HG03103 (cell line): ENCODE results near the gene NEXN.
"Not testable (repeated sequence)": the region's sequence is repeated elsewhere in the genome, so short reads cannot be mapped to it uniquely, and the experiment has no call there.

Experiments used
- ATAC-seq: cut with Tn5 transposase; IDR thresholded peaks from one replicate; pipeline ENCODE4 v1.9.1; 2021; ENCODE audit warnings: low read depth; ENCODE audit not compliant: unreplicated experiment

The NEXN gene

DNA sequence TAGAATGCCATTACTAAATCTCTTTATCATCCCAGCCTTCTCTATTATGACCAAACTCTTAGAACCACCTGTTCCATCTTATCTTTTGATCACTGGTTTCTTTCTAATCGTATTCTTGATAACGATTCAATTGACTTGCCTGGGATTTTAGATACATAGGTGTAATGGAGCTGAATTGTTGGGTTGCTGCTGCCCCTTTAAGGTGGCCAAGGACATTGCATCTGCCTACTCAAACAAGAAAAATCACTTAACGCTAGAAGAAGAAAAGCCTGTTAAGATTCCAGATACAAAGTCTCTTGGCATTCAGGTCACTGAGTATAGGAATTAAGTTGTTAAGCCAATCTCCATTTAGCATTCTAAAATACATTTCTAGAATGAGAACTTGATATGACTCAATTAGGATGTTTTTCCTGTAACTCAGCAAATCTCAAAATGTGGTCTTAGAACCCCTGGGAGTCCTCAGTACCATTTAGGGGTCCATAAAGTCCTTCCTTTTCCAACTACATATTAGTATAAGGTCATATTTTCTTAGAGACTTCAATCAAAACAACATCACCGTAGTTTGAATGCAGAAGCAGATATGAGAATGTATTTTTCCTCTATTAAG, 12.4 kb downstream of the NEXN start:
- ATAC-seq: no peak

DNA sequence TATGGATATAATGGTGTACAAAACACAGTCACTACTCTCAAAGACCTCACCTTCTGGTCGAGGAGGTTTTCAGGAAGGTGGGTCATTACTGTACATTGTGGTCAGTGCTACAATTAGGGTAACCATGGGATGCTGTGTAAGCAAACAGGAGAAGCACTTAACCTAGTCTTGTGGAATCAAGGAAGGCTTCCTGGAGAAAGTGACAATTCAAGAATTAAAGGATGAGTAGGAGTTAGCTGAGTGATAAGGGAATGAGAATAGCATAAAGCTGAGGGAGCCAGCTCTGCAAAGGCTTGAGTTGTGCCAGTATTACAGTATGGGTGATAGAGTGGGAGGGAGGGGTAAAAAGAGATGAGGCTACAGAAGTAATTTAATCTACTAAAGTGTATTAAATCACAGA, 17.2 kb downstream of the NEXN start:
- no peak for ATAC-seq

DNA sequence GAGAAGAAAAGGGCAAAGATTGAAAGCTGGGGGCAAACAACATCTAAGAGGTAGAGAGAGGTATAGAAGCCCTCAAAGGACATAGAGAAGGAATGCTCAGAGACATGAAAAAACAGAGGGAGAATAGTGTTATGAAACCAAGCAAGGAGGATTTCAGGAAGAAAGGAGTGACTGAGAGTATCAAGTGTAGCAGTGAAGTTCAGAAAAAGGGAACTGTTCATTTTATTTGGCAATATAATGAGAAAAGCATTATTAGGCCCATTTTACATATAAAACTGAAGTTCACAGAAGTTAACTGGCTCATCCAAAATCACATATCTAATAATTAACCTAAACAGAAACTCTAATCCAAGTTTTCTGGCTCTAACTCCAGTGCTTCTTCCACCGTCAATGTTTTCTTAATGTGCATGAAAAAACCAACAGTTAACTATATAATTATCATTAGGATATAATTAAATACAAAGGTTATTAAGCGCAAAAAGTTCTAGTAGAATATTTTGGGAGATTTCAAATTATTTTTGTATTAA, 17.7 kb downstream of the NEXN start:
- no peak for ATAC-seq

DNA sequence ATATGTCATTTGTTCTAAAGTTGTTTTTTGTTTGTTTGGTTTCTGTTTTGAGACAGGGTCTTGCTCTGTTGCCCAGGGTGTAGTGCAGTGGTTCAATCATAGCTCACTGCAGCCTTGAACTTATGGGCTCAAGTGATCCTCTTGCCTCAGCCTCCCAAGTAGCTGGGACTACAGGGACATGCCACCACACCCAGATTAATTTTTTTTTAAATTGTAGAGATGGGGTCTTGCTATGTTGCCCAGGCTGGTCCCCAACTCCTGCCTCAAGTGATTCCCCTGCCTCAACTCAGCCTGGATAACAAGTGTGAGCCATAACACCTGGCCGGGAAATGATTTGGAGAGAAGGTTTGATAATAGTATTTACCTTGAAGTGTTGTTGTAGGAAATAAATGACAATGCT, 18.2 kb downstream of the NEXN start:
- ATAC-seq: no peak

GRCh38 chr1:77910116-77910515, 21.7 kb downstream of the NEXN start:
- no peak for ATAC-seq

GRCh38 chr1:77918918-77919317, 30.5 kb downstream of the NEXN start:
- not testable (repeated sequence) for ATAC-seq

DNA sequence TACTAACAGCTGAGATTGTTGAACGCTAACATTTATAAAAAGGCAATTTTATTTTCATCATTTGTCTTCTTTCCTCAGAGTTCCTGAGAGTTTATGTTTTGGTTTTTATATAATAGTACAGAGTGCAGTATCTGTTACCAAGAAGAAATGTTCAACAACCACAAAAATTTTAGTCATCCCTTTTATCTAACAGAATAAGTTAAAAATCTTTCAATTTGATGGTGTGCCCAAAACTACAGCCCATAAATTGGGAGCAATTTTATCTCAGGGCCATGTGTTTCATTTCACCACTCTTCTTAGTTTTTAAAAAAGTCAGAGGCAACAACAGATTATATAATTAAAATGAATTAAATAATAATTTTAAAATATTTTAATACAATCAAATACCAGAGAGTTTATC, 37.1 kb downstream of the NEXN start:
- no peak for ATAC-seq

GRCh38 chr1:77925956-77926355, 37.5 kb downstream of the NEXN start:
- no peak for ATAC-seq

DNA sequence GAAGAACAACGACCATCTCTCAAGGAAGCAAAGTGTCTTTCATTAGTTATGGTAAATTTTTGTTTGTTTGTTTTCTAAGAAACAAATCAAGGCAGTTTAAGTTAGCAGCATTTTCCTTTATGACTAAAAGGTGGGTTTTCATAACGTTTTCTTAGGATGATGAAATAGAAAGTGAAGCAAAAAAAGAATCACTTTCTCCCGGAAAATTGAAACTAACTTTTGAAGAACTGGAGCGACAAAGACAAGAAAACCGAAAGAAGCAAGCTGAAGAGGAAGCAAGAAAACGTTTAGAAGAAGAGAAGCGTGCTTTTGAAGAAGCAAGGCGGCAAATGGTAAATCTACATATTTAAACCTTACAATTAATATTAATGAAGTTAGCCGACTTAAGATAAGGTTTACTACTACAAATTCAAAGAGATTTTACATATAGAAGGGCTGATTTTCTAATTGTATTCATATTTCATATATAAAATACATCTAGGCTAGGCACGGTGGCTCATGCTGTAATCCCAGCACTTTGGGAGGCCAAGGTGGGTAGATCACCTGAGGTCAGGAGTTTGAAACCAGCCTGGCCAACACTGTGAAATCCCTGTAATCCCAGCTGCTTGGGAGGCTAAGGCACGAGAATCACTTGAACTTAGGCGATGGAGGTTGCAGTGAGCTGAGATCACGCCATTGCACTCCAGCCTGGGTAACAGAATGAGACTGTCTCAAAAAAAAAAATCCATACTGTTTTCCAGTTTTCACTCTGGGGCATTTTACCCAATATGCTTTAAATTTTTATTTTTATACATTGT, 38.3 kb downstream of the NEXN start:
- ATAC-seq: peak; percentile 50

DNA sequence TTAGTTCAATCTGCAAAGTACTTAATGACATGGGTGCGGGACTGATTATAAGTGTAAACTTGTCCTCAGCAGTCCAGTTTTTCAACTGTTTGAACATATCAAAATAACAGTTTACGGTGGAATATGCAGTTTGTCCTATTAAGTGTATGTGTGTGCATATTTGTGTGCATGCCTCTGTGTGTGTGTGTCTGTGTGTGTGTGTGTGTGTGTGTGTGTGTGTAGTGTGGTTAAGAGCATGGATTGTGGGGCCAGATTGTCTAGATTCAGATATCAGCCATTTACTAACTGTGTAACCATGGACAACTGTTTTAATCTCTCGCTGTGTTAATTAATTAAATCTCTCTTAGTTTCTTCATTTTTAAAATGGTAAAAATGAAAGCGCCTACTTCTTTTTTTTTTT, 39.0 kb downstream of the NEXN start:
- ATAC-seq: no peak

- no peak for ATAC-seq
These were observed 41.4 kb downstream of the NEXN start for GRCh38 chr1:77929806-77930205.

- ATAC-seq: no peak
These were observed 50.2 kb downstream of the NEXN start for GRCh38 chr1:77938651-77939050.

- no peak for ATAC-seq
These were observed 52.6 kb downstream of the NEXN start for GRCh38 chr1:77940921-77941570.

- no peak for ATAC-seq
These were observed 54.1 kb downstream of the NEXN start for GRCh38 chr1:77942400-77943140.

- ATAC-seq: no peak
These were observed 56.9 kb downstream of the NEXN start for GRCh38 chr1:77945345-77945744.

DNA sequence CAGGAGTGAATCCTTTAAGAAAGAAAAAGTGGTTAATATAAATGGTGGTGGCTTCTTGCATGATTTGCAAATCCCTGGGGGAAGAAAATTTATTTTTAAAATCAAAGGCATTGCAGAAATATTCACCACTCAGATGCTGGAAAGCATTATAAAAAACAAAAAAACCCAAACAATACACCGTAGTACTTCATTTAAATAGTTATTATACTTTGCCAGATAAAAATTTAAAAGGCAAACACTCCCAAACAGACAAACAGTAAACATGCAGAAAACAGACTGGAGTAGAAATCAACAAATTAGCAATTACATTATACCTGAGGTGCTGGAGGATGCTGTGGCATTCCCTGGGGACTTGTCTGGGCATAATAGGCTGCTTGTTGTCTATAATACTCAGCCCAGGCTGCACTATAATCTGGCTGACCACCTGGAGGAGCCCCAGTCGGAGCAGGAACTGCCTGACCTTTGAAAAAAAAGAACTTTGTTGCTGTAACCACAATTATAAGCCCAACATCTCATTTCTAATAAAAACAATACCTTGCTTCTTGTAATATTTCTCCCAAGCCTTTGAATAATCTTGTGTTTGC, 60.5 kb downstream of the NEXN start:
- ATAC-seq: no peak

DNA sequence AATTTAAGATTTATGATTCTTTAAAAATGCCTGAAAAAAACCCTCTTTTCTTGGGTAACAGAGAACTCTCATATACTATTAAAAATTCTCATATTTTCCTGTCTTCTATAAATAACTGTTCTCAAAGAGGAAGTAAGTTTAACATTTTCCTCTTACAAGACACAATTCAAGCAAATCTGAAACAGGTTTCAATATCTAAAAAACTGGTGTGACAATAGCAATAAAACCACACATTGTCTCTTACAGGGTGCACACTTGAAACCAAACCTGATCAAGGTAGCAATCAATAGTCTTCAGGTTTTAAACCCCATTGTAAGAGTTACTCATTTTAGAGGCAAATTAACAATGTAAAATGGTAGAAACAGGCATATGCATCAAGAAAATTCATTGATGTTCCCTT, 62.4 kb downstream of the NEXN start:
- peak; percentile 62 for ATAC-seq

DNA sequence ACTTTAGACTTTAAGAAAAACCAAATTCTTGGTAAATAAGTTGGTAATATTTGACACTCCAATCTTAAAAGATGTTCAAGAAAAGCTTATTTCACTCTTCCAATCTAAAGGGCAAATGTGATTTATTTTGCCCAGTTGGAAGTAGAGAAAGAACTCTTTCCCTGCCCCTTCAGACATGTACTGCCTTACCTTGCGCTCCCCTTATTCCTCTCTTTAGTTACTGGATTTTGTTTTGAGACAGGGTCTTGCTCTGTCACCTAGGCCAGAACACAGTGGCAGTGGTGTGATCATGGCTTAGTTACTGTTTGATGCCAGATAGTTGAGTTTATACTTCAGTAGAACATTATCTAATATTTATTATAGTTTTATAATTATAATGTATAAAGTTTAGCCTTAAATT, 62.9 kb downstream of the NEXN start:
- ATAC-seq: no peak

- ATAC-seq: no peak
These were observed 65.5 kb downstream of the NEXN start for GRCh38 chr1:77953907-77954306.

DNA sequence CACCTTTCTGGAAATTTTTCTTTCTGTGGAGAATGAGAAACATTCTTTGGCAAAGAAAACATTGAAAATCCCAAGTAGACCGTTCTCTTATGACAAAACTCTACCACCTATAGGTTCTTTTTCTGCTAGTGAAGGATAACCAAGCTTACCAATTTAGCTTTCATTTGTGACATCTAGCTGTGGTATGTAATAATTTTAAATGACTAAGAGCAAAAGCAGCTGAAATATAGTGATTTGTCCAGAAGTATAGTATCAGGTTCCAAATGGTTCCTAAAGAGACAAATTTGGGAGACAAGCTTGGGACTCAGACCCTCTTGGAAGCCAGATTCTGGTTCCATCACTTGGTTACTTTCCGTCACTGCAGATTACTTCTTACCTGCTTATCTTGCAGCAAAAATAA, 66.1 kb downstream of the NEXN start:
- ATAC-seq: no peak

DNA sequence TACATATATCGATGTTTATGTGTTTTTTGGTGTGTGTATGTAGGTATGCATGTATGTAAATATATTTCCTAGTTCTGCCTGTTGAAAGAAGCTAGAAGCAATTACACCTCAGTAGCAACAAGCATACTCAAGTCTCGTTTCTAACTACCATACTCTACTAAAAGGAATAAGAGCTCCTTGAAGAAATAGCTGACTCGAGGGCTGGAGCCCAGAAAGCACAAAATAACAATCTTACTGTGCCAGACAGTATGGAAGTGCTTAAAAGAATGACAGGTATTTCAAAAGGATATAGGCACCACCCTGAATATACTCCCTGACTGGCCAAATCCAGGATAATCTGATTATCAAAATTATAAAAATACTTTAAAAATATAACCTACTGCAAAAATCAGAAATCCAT, 67.3 kb downstream of the NEXN start:
- no peak for ATAC-seq
